ENCODE results near the gene SLC10A3. TPM values are rescaled to one million over a fixed set of nuclear protein-coding genes. Genes with fewer than 3 reads are reported as not detected.

Gene SLC10A3
- total RNA-seq, 1 donor from 2014 or later: 17.7 TPM

GRCh38 chrX:154449618-154450017 is 40.8 kb downstream of the SLC10A3 start:
- intact Hi-C loops (cut with DNase I): no loop called here
- ATAC-seq (no peak), DNase-seq (ENCODE audit: low spot score) (no peak)

GRCh38 chrX:154448484-154448883 is 41.9 kb downstream of the SLC10A3 start:
- ATAC-seq (no peak), DNase-seq (ENCODE audit: low spot score) (no peak)
- intact Hi-C loops (cut with DNase I): no loop called here

- DNase-seq (ENCODE audit: low spot score) (no peak), ATAC-seq (no peak)
- intact Hi-C loops (cut with DNase I): no loop called here
Observed at GRCh38 chrX:154446430-154446829, 44.0 kb downstream of the SLC10A3 start.

- DNase-seq (ENCODE audit: low spot score) (no peak), ATAC-seq (no peak)
- intact Hi-C loops (cut with DNase I): no loop called here
Observed at GRCh38 chrX:154445776-154446175, 44.7 kb downstream of the SLC10A3 start.

- intact Hi-C loops (cut with DNase I): no loop called here
- DNase-seq (ENCODE audit: low spot score) (no peak), ATAC-seq (no peak)
Observed at GRCh38 chrX:154444755-154445246, 45.6 kb downstream of the SLC10A3 start.

- ATAC-seq (peak; percentile 86), DNase-seq (ENCODE audit: low spot score) (peak; percentile 88)
- intact Hi-C loops (cut with DNase I): no loop called here
Observed at GRCh38 chrX:154443992-154444754, 46.3 kb downstream of the SLC10A3 start, which contains the start of gene FAM50A. FAM50A (plus strand) TSS chrX:154444141; CDS start chrX:154444236, 95 bp downstream.

- intact Hi-C loops (cut with DNase I): no loop called here
- DNase-seq (ENCODE audit: low spot score): no peak
- peak; percentile 9 for ATAC-seq
Observed at GRCh38 chrX:154443479-154443910, 46.9 kb downstream of the SLC10A3 start.

- no peak for ATAC-seq
Observed at GRCh38 chrX:154441984-154442707, 48.3 kb downstream of the SLC10A3 start.

GRCh38 chrX:154441564-154441963 is 48.9 kb downstream of the SLC10A3 start:
- intact Hi-C loops (cut with DNase I): no loop called here
- DNase-seq (ENCODE audit: low spot score): no peak
- ATAC-seq: no peak

More at GRCh38 chrX:154441984-154442707, 48.3 kb downstream of the SLC10A3 start:
- DNase-seq (ENCODE audit: low spot score): no peak
- intact Hi-C loops (cut with DNase I): no loop called here

- no peak for DNase-seq (ENCODE audit: low spot score)
- intact Hi-C loops (cut with DNase I): no loop called here
- ATAC-seq: no peak
Observed at GRCh38 chrX:154440623-154441357, 49.6 kb downstream of the SLC10A3 start.

- DNase-seq (ENCODE audit: low spot score): no peak
- ATAC-seq: no peak
- intact Hi-C loops (cut with DNase I): no loop called here
Observed at GRCh38 chrX:154439841-154440240, 50.6 kb downstream of the SLC10A3 start.

- ATAC-seq (no peak), DNase-seq (ENCODE audit: low spot score) (no peak)
- intact Hi-C loops (cut with DNase I): no loop called here
Observed at GRCh38 chrX:154437971-154438893, 52.2 kb downstream of the SLC10A3 start.

Small RNA genes within 50 kb of the gene (microRNA-seq; reads per million reads assigned to microRNA genes)
- not detected for gene MIR6858

Other genes with a start within 250 kb of the SLC10A3 start
- not detected for gene OPN1MW3, start 233.0 kb downstream of the SLC10A3 start, total RNA-seq
- not detected for gene TEX28, start 195.5 kb downstream of the SLC10A3 start, total RNA-seq
- gene TKTL1, start 194.8 kb downstream of the SLC10A3 start, total RNA-seq: 0.18 TPM
- 1,228 TPM for gene FLNA, start 116.0 kb downstream of the SLC10A3 start, total RNA-seq
- 61.5 TPM for gene EMD, start 111.3 kb downstream of the SLC10A3 start, total RNA-seq
- 2,095 TPM for gene RPL10, start 92.3 kb downstream of the SLC10A3 start, total RNA-seq
- gene DNASE1L1, start 81.4 kb downstream of the SLC10A3 start, total RNA-seq: 18.4 TPM
- gene TAFAZZIN, start 79.1 kb downstream of the SLC10A3 start, total RNA-seq: 56.7 TPM
- 59.1 TPM for gene ATP6AP1, start 62.0 kb downstream of the SLC10A3 start, total RNA-seq
- 177 TPM for gene GDI1, start 53.5 kb downstream of the SLC10A3 start, total RNA-seq
- gene FAM50A, start 46.5 kb downstream of the SLC10A3 start, total RNA-seq: 51.1 TPM
- 73.0 TPM for gene PLXNA3, start 32.3 kb downstream of the SLC10A3 start, total RNA-seq
- gene LAGE3, start 11.3 kb downstream of the SLC10A3 start, total RNA-seq: 10.6 TPM
- gene UBL4A, start 4.0 kb downstream of the SLC10A3 start, total RNA-seq: 29.4 TPM
- gene FAM3A, start 25.6 kb upstream of the SLC10A3 start, total RNA-seq: 40.3 TPM
- gene G6PD, start 56.2 kb upstream of the SLC10A3 start, total RNA-seq: 50.4 TPM
- 25.2 TPM for gene IKBKG, start 57.0 kb upstream of the SLC10A3 start, total RNA-seq
- gene CTAG1A, start 94.5 kb upstream of the SLC10A3 start, total RNA-seq: not detected
- not detected for gene CTAG1B, start 128.7 kb upstream of the SLC10A3 start, total RNA-seq
- gene CTAG2, start 162.9 kb upstream of the SLC10A3 start, total RNA-seq: not detected